Amygdala (tissue), 56 donors: Measurements from ENCODE around the gene PLPPR4.

Experiments
- DNase-seq, 56 donors: peaks; one replicate each; lab custom pipeline; 2025; lab: John Stamatoyannopoulos, UW

The PLPPR4 gene

DNA sequence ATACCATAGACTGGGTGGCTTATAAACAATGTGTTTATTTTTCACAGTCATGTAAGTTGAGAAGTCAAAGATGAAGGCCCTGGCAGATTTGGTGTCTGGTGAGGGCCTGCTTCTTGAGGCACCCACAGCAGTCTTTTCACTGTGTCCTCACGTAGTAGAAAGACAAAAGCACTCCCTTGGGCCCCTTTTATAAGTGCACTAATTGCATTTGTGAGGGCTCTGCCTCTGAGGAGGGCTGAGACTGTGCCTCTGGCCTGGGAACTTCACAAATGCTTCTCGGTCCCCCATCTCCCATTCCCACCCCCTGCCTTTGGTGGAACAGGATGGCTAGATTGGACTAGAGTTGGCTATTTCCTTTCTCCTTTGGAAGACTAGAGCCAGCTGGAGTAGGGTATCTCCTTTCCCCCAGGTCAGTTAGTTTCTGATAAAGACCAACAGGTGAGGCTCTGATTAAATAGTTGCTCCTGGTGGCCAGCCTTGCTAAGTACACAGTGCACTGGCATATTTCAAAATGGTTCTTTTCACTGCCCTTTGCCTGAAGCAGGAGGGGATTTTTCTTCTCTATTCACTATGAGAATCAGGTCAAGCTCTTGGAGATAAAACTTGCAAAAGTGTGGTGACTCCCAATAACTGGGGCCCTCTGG is 82.9 kb downstream of the PLPPR4 start:
- no peak for DNase-seq

GRCh38 chr1:99348397-99349132 is 84.3 kb downstream of the PLPPR4 start:
- no peak for DNase-seq

DNA sequence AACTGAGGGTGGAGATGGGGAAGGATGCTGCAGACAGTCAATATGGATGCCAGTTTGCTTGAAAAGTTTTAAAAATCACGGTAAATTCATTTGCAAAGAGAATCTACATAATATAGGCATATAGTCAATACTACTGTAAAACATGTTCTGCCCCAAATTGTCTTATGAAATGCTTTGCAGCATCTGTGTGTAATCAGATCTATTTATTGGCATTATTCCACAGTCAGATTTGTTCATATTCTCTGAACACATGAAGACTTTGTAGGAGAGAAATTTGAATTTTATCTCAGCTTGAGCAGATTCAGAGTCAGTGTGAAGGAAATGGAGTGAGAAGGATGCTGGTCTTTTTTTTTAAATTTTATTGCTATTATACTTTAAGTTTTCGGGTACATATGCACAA is 88.5 kb downstream of the PLPPR4 start:
- DNase-seq: no peak

- DNase-seq: no peak
Observed at GRCh38 chr1:99358770-99359169, 94.5 kb downstream of the PLPPR4 start.
